HepG2 (cell line): ENCODE results near the gene STX12. TPM values are rescaled to one million over a fixed set of nuclear protein-coding genes. Genes with fewer than 3 reads are reported as not detected.

Experiments
- ATAC-seq: fragments of 200-7000 bp; cut with Tn5 transposase; 3 replicates; pipeline ENCODE4 v1.9.1; 2020; ENCODE audit warnings: mild to moderate bottlenecking, moderate library complexity
- BruUV-seq: library from RNA; stranded (reverse); fragments of 400-500 nt; replicated peaks from 2 replicates; lab custom pipeline; 2021; lab: Mats Ljungman, UMichigan
- CTCF ChIA-PET: fragments of 300-600 bp; formaldehyde crosslinking; extraction: SDS; loops from one replicate; lab custom pipeline; 2021; ENCODE audit warnings: low total read pairs, inconsistent platforms, low intra/inter-chr PET ratio; lab: Yijun Ruan, JAX
- POLR2A ChIA-PET: fragments of 350-600 bp; sonication (Branson Sonifier 250); formaldehyde crosslinking; loops from one replicate; lab custom pipeline; 2020; ENCODE audit warnings: antibody characterized with exemption, inconsistent platforms; lab: Yijun Ruan, JAX
- DNase-seq: peaks from one replicate; pipeline ENCODE4 v3.0.0-alpha.2; 2015; ENCODE audit warnings: low spot score
- FAIRE-seq: peaks from 3 replicates; lab custom pipeline; 2011; peaks lifted over from hg19 to GRCh38; lab: Jason Lieb, UNC
- H2AFZ ChIP-seq: one replicate; pipeline ENCODE4 v1.6.1; 2011; ENCODE audit warnings: low read length, inconsistent platforms
- H3K27ac ChIP-seq: fragments of 300-600 bp; 3 replicates; pipeline ENCODE4 v1.8.0; 2011; ENCODE audit warnings: mixed run types, mild to moderate bottlenecking, mixed read lengths, low read length, inconsistent platforms; ENCODE audit not compliant: insufficient read depth; ENCODE audit errors: extremely low read length
- H3K27me3 ChIP-seq, 2 experiments: fragments of 200-600 bp in 1 of 2; 2 replicates in 1 of 2; 3 replicates in 1 of 2; pipeline versions ENCODE4 v1.6.0 to v1.8.0; 2011; ENCODE audit warnings: low read length in 2 of 2, mild to moderate bottlenecking in 2 of 2, moderate library complexity in 2 of 2, inconsistent platforms in 1 of 2; ENCODE audit not compliant: insufficient read depth in 2 of 2, control insufficient read depth in 1 of 2
- H3K36me3 ChIP-seq, 2 experiments: fragments of 200-600 bp in 1 of 2; replicated peaks in 1 of 2; 2 replicates in 1 of 2; 3 replicates in 1 of 2; pipeline versions ENCODE4 v1.5.1 to v1.8.0; 2011; ENCODE audit warnings: low read length in 2 of 2, inconsistent platforms in 1 of 2; ENCODE audit not compliant: insufficient read depth in 2 of 2, control insufficient read depth in 1 of 2
- H3K4me1 ChIP-seq: 2 replicates; pipeline ENCODE4 v1.5.1; 2012; ENCODE audit warnings: low read length, inconsistent platforms; ENCODE audit not compliant: insufficient read depth
- H3K4me2 ChIP-seq: 2 replicates; pipeline ENCODE4 v1.6.0; 2011; ENCODE audit warnings: low read depth, low read length, inconsistent platforms
- H3K4me3 ChIP-seq, 3 experiments: fragments of 200-600 bp in 1 of 3; sonication (generic), shearing (Covaris generic) in 1 of 3; replicated peaks in 1 of 3; 2 replicates each; pipeline ENCODE4 v1.5.1; 2011 to 2016; ENCODE audit warnings: low read length in 3 of 3, inconsistent platforms in 2 of 3, low read depth in 2 of 3, mild to moderate bottlenecking in 2 of 3, control low read depth in 1 of 3, mixed read lengths in 1 of 3; ENCODE audit not compliant: insufficient read depth in 1 of 3
- H3K79me2 ChIP-seq: one replicate; pipeline ENCODE4 v1.6.1; 2011; ENCODE audit warnings: low read length, inconsistent platforms; ENCODE audit not compliant: insufficient read depth
- H3K9ac ChIP-seq: 2 replicates; pipeline ENCODE4 v1.6.0; 2011; ENCODE audit warnings: mild to moderate bottlenecking, low read depth, low read length, inconsistent platforms; ENCODE audit not compliant: insufficient read depth
- H3K9me3 ChIP-seq: 2 replicates; pipeline ENCODE4 v1.5.1; 2012; ENCODE audit warnings: mild to moderate bottlenecking, low read length
- H4K20me1 ChIP-seq: 2 replicates; pipeline ENCODE4 v1.6.0; 2011; ENCODE audit warnings: inconsistent platforms, mild to moderate bottlenecking, low read length, moderate library complexity; ENCODE audit not compliant: insufficient read depth
- DMAP1 ChIP-seq: IDR thresholded peaks from 2 replicates; pipeline ENCODE4 v1.6.1; 2016
- GFI1 ChIP-seq: sonication (generic); formaldehyde crosslinking; IDR thresholded peaks from 2 replicates; pipeline ENCODE4 v1.5.0; 2020; ENCODE audit warnings: missing genetic modification reagents, mild to moderate bottlenecking, borderline replicate concordance
- HDAC1 ChIP-seq: sonication (generic); formaldehyde crosslinking; IDR thresholded peaks from 2 replicates; pipeline ENCODE4 v1.5.1; 2020; ENCODE audit warnings: mild to moderate bottlenecking, missing genetic modification reagents
- KLF12 ChIP-seq: sonication (generic); formaldehyde crosslinking; IDR thresholded peaks from 2 replicates; pipeline ENCODE4 v1.4.0; 2020; ENCODE audit warnings: missing genetic modification reagents, borderline replicate concordance
- MXD4 ChIP-seq: IDR thresholded peaks from 2 replicates; pipeline ENCODE4 v1.6.1; 2016; ENCODE audit warnings: mild to moderate bottlenecking, missing biosample characterization, missing genetic modification reagents
- PHB2 ChIP-seq: fragments of 450-650 bp; IDR thresholded peaks from 2 replicates; pipeline ENCODE4 v1.6.1; 2018; ENCODE audit not compliant: partially characterized antibody
- POLR2A ChIP-seq, 2 experiments: IDR thresholded peaks; 2 replicates each; pipeline ENCODE4 v1.6.1; 2011; ENCODE audit warnings: low read depth in 2 of 2, low read length in 2 of 2, mild to moderate bottlenecking in 1 of 2, moderate library complexity in 1 of 2; ENCODE audit not compliant: insufficient read depth in 1 of 2
- SOX6 ChIP-seq, 2 experiments: fragments of 450-650 bp in 1 of 2; sonication (generic) in 1 of 2; formaldehyde crosslinking in 1 of 2; IDR thresholded peaks; 2 replicates each; pipeline versions ENCODE4 v1.4.0 to v1.6.1; 2017 to 2020; ENCODE audit warnings: antibody characterized with exemption in 1 of 2, mild to moderate bottlenecking in 1 of 2, missing genetic modification reagents in 1 of 2
- ZNF3 ChIP-seq: IDR thresholded peaks from 2 replicates; pipeline ENCODE4 v1.7.0; 2017; ENCODE audit warnings: inconsistent platforms
- ZNF350 ChIP-seq: sonication (generic); formaldehyde crosslinking; IDR thresholded peaks from 2 replicates; pipeline ENCODE4 v1.4.0; 2020; ENCODE audit warnings: mild to moderate bottlenecking, low read depth, missing genetic modification reagents, borderline replicate concordance
- ZNF496 ChIP-seq: sonication (generic); formaldehyde crosslinking; IDR thresholded peaks from 2 replicates; pipeline ENCODE4 v1.8.1; 2023; ENCODE audit warnings: mild to moderate bottlenecking, moderate library complexity, missing genetic modification reagents; ENCODE audit not compliant: insufficient replicate concordance
- ZNF598 ChIP-seq: sonication (generic); formaldehyde crosslinking; IDR thresholded peaks from 2 replicates; pipeline ENCODE4 v1.5.1; 2020; ENCODE audit warnings: mild to moderate bottlenecking, missing genetic modification reagents, borderline replicate concordance
- ZNF644 ChIP-seq: IDR thresholded peaks from 2 replicates; pipeline ENCODE4 v1.6.1; 2016; ENCODE audit warnings: low read depth
- ZNF7 ChIP-seq: IDR thresholded peaks from 2 replicates; pipeline ENCODE4 v1.6.1; 2016; ENCODE audit warnings: missing biosample characterization, missing genetic modification reagents
- ZNF724P ChIP-seq: sonication (generic); formaldehyde crosslinking; IDR thresholded peaks from 2 replicates; pipeline ENCODE4 v1.8.0; 2022; ENCODE audit warnings: missing genetic modification reagents, borderline replicate concordance
- WGBS: methylation state at CpG from one replicate; pipeline ENCODE4 v1.1.6; 2017; ENCODE audit warnings: low lambda C conversion rate; 5-methylcytosine and 5-hydroxymethylcytosine counted together
- in situ Hi-C: cut with HindIII; loops from 2 replicates; pipeline ENCODE4 v1.10.0; 2017; ENCODE audit warnings: low pct_unique_long_range_greater_than_20kb; ENCODE audit not compliant: extremely low pct_ligation_motif_present
- intact Hi-C: fragments of 100-400 bp; cut with micrococcal nuclease; formaldehyde crosslinking; loops from one replicate; pipeline ENCODE4 v1.10.0; 2022; ENCODE audit not compliant: unreplicated experiment
- polyA plus RNA-seq, 8 experiments: library from polyadenylated mRNA; depleted of rRNA in 3 of 8; stranded (reverse) in 7 of 8; unstranded in 1 of 8; fragments of >200 nt; fragmentation: Illumina TruSeq in 4 of 8; extraction: Trizol in 4 of 8; gene quantifications; 2 replicates each; pipeline versions ENCODE4 v1.2.1 to v1.2.3, GENCODE V29; 2011 to 2016; ENCODE audit warnings: low read depth in 4 of 8, missing spikeins in 1 of 8, mixed read lengths in 1 of 8; ENCODE audit not compliant: insufficient read depth in 1 of 8
- total RNA-seq, 5 experiments: library from RNA; depleted of rRNA; stranded (reverse); fragments of >200 nt; fragmentation: Illumina TruSeq; extraction: Trizol; gene quantifications; 2 replicates each; pipeline ENCODE4 v1.2.3, GENCODE V29; 2016; ENCODE audit warnings: low read depth in 1 of 5
- TF ChIP-seq, protein P1 (sequence below): sonication (generic); formaldehyde crosslinking; IDR thresholded peaks from 2 replicates; pipeline ENCODE4 v1.5.0; 2020; ENCODE audit warnings: missing genetic modification reagents
- TF ChIP-seq, protein P2 (sequence below): sonication (generic); formaldehyde crosslinking; IDR thresholded peaks from 2 replicates; pipeline ENCODE4 v1.5.1; 2020; ENCODE audit warnings: mild to moderate bottlenecking, moderate library complexity, missing genetic modification reagents
- TF ChIP-seq, protein P3 (sequence below): sonication (generic); formaldehyde crosslinking; IDR thresholded peaks from 2 replicates; pipeline ENCODE4 v1.9.0; 2021; ENCODE audit warnings: missing genetic modification reagents, borderline replicate concordance

STX12 gene
- total and polyA plus RNA-seq, 2 of the 13 experiments (the other 11 are each of a cell fraction or from before 2014, with no cell fraction given): 9.0 to 19.7 TPM

DNA sequence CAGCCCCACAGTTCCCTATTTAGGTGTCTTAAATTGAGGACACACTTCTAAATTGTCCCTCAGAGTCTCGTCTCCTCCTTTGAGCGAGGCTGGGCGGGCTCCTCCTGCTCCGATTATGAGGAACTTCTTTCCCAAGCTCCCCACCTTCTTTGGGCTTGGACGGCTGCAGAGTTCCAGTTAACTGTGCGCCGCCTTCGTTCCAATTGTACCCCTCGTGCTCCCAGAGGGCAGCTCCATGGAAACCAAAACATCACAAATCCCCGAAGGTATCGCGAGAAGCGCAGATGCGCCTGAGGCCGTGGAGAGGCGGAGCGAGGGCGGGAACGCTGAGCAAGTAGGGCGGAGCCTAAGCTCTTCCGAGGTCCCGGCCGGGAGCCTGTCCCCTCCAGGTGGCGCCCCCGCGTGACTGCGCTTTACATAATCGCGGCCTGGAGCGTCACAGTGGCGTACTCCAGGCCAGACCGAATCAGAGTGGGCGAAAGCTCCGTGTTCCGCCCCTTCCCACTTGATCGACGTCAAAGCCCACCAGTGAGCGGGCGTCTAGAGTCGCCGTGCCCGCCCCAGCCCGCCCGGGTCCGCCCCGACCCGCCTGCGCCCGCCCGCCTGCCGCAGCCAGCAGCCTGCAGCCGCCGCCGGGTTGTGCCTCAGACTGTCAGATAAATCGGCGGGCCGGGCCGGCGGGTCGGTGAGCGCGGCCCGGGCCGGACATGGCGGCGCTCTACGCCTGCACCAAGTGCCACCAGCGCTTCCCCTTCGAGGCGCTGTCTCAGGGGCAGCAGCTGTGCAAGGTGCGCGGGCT lies 47.4 kb upstream of the STX12 start, which contains the start of gene FAM76A:
TSS of gene FAM76A (plus strand) at position 588 of the 799 bp plus-strand sequence. CDS start at position 708, 120 bp downstream.
- Histone ChIP-seq H3K9ac (peak within 1 kb of the TSS; percentile 90), H4K20me1 (no peaks in the 10 kb centered on the region), H3K27me3 (no peaks in the 10 kb centered on the region), H3K79me2 (peaks cover 7% of the 10 kb centered on the region), H3K27ac (peak within 1 kb of the TSS; percentile 99), H2AFZ (peak within 1 kb of the TSS; percentile 4), H3K4me1 (peaks cover 33% of the 10 kb centered on the region), H3K4me2 (peak within 1 kb of the TSS; percentile 88), H3K36me3 (peaks cover 1 to 3% of the 10 kb centered on the region in 2 experiments; a peak in 2 of 5 replicates), H3K4me3 (peak within 1 kb of the TSS; percentile 84 to 99 (median 91)), H3K9me3 (no peaks in the 10 kb centered on the region)
- POLR2A ChIA-PET: interaction anchor here (0.6 to 2.0 kb wide), 16 partner anchors 12 to 780 kb away, joined by 3 to 27 read pairs (median 6); partner anchors contain the start of genes IFI6, PPP1R8, RCC1 and STX12
- in situ Hi-C loops (no loop called here), intact Hi-C loops (loop anchor here (2.0 kb wide), 1 partner anchor 47 kb away; the partner anchor contains the start of gene STX12)
- WGBS: 12% methylated on average over 14 of the region's 72 CpGs
- ATAC-seq (peak; percentile 94), FAIRE-seq (peak; percentile 95), DNase-seq (peak; percentile 97)
- no TSS peak for BruUV-seq
- CTCF ChIA-PET: interaction anchor here (0.6 kb wide), 1 partner anchor 117 kb away, joined by 3 read pairs; no protein-coding TSS in a partner anchor
- peak; percentile 79 for TF ChIP-seq KLF12 (CRISPR knock-in tag)
- no peak for TF ChIP-seq ZNF7
- peak; percentile 59 for TF ChIP-seq HDAC1 (CRISPR knock-in tag)
- TF ChIP-seq DMAP1 (CRISPR knock-in tag): peak; percentile 73
- no peak for TF ChIP-seq PHB2
- TF ChIP-seq ZNF350 (CRISPR knock-in tag): no peak
- TF ChIP-seq ZNF3 (CRISPR knock-in tag): no peak
- TF ChIP-seq, protein P1, sequence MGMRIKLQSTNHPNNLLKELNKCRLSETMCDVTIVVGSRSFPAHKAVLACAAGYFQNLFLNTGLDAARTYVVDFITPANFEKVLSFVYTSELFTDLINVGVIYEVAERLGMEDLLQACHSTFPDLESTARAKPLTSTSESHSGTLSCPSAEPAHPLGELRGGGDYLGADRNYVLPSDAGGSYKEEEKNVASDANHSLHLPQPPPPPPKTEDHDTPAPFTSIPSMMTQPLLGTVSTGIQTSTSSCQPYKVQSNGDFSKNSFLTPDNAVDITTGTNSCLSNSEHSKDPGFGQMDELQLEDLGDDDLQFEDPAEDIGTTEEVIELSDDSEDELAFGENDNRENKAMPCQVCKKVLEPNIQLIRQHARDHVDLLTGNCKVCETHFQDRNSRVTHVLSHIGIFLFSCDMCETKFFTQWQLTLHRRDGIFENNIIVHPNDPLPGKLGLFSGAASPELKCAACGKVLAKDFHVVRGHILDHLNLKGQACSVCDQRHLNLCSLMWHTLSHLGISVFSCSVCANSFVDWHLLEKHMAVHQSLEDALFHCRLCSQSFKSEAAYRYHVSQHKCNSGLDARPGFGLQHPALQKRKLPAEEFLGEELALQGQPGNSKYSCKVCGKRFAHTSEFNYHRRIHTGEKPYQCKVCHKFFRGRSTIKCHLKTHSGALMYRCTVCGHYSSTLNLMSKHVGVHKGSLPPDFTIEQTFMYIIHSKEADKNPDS: no peak
- peak; percentile 8; the same call in 1 of the 2 replicates for TF ChIP-seq ZNF598 (CRISPR knock-in tag)
- TF ChIP-seq, protein P2, sequence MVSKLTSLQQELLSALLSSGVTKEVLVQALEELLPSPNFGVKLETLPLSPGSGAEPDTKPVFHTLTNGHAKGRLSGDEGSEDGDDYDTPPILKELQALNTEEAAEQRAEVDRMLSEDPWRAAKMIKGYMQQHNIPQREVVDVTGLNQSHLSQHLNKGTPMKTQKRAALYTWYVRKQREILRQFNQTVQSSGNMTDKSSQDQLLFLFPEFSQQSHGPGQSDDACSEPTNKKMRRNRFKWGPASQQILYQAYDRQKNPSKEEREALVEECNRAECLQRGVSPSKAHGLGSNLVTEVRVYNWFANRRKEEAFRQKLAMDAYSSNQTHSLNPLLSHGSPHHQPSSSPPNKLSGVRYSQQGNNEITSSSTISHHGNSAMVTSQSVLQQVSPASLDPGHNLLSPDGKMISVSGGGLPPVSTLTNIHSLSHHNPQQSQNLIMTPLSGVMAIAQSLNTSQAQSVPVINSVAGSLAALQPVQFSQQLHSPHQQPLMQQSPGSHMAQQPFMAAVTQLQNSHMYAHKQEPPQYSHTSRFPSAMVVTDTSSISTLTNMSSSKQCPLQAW: peak; percentile 47; the same call in 1 of the 2 replicates
- no peak for TF ChIP-seq SOX6 (IDR thresholded peaks at IDR 0.05)
- 0 out of 2 replicates have a peak, but pooled peaks have one; percentile 18 for TF ChIP-seq SOX6 (CRISPR knock-in tag; IDR thresholded peaks at IDR 0.05)
- TF ChIP-seq ZNF644 (CRISPR knock-in tag): 0 out of 2 replicates have a peak, but pooled peaks have one; percentile 42
- TF ChIP-seq GFI1: no peak
- peak; percentile 18; the same call in 1 of the 2 replicates for TF ChIP-seq MXD4 (CRISPR knock-in tag)
- TF ChIP-seq ZNF496 (CRISPR knock-in tag): no peak
- TF ChIP-seq POLR2A (IDR thresholded peaks at IDR 0.05; ENCODE audit: insufficient read depth in 1 of 2, low read depth in 2 of 2, low read length in 2 of 2): peak; percentile 57 to 70
- TF ChIP-seq, protein P3, sequence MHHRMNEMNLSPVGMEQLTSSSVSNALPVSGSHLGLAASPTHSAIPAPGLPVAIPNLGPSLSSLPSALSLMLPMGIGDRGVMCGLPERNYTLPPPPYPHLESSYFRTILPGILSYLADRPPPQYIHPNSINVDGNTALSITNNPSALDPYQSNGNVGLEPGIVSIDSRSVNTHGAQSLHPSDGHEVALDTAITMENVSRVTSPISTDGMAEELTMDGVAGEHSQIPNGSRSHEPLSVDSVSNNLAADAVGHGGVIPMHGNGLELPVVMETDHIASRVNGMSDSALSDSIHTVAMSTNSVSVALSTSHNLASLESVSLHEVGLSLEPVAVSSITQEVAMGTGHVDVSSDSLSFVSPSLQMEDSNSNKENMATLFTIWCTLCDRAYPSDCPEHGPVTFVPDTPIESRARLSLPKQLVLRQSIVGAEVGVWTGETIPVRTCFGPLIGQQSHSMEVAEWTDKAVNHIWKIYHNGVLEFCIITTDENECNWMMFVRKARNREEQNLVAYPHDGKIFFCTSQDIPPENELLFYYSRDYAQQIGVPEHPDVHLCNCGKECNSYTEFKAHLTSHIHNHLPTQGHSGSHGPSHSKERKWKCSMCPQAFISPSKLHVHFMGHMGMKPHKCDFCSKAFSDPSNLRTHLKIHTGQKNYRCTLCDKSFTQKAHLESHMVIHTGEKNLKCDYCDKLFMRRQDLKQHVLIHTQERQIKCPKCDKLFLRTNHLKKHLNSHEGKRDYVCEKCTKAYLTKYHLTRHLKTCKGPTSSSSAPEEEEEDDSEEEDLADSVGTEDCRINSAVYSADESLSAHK: no peak
- TF ChIP-seq ZNF724P (CRISPR knock-in tag): peak; percentile 27; the same call in 1 of the 2 replicates
